Endothelial cell of umbilical vein (primary cell): ENCODE results near the gene PDE7B. TPM values are rescaled to one million over a fixed set of nuclear protein-coding genes. Genes with fewer than 3 reads are reported as not detected.

Source experiments
- BruUV-seq: library from RNA; stranded (reverse); fragments of 400-500 nt; replicated peaks from 2 replicates; lab custom pipeline; 2021; lab: Mats Ljungman, UMichigan
- CTCF ChIA-PET: fragments of 300-600, 350-600 bp; sonication (Branson Sonifier 250); formaldehyde crosslinking; loops from one replicate; lab custom pipeline; 2021; ENCODE audit warnings: antibody characterized with exemption, inconsistent platforms; lab: Charles Lee
- POLR2A ChIA-PET: fragments of 300-600, 350-600 bp; sonication (Branson Sonifier 250); formaldehyde crosslinking; loops from one replicate; lab custom pipeline; 2021; ENCODE audit warnings: antibody characterized with exemption, inconsistent platforms; lab: Charles Lee
- DNase-seq: peaks from one replicate; pipeline ENCODE4 v3.0.0-alpha.2; 2011; ENCODE audit warnings: low read depth, low spot score
- FAIRE-seq: peaks from 2 replicates; lab custom pipeline; 2011; peaks lifted over from hg19 to GRCh38; lab: Jason Lieb, UNC
- H2AFZ ChIP-seq: 2 replicates; pipeline ENCODE4 v1.6.0; 2012; ENCODE audit warnings: low read depth, low read length, control low read depth, inconsistent platforms
- H3K27ac ChIP-seq: 2 replicates; pipeline ENCODE4 v1.5.1; 2011; ENCODE audit warnings: low read depth, mild to moderate bottlenecking, control low read depth, low read length, moderate library complexity; ENCODE audit not compliant: insufficient read depth
- H3K27me3 ChIP-seq, 2 experiments: 2 replicates each; pipeline versions ENCODE4 v1.6.0 to v1.6.1; 2011; ENCODE audit warnings: low read length in 2 of 2, mixed read lengths in 1 of 2; ENCODE audit not compliant: control insufficient read depth in 2 of 2, insufficient read depth in 2 of 2
- H3K36me3 ChIP-seq, 2 experiments: 2 replicates in 1 of 2; 3 replicates in 1 of 2; pipeline ENCODE4 v1.5.1; 2011; ENCODE audit warnings: low read length in 2 of 2, mild to moderate bottlenecking in 1 of 2, moderate library complexity in 1 of 2; ENCODE audit not compliant: control insufficient read depth in 2 of 2, insufficient read depth in 2 of 2; ENCODE audit errors: extremely low read depth in 1 of 2
- H3K4me1 ChIP-seq: 3 replicates; pipeline ENCODE4 v1.5.1; 2011; ENCODE audit warnings: mild to moderate bottlenecking, low read length; ENCODE audit not compliant: control insufficient read depth, insufficient read depth; ENCODE audit errors: extremely low read depth
- H3K4me2 ChIP-seq: 2 replicates; pipeline ENCODE4 v1.6.1; 2011; ENCODE audit warnings: low read length, control low read depth, mixed read lengths; ENCODE audit not compliant: insufficient read depth
- H3K4me3 ChIP-seq, 3 experiments: fragments of 200-600 bp in 1 of 3; sonication (generic), shearing (Covaris generic) in 1 of 3; replicated peaks in 1 of 3; 2 replicates each; pipeline ENCODE4 v1.5.1; 2011 to 2016; ENCODE audit warnings: control low read depth in 3 of 3, low read length in 3 of 3, mild to moderate bottlenecking in 2 of 3, inconsistent platforms in 1 of 3, low read depth in 1 of 3, moderate library complexity in 1 of 3; ENCODE audit not compliant: insufficient read depth in 1 of 3
- H3K79me2 ChIP-seq: 2 replicates; pipeline ENCODE4 v1.6.0; 2012; ENCODE audit warnings: low read length, inconsistent platforms; ENCODE audit not compliant: control insufficient read depth, insufficient read depth
- H3K9ac ChIP-seq: replicated peaks from 2 replicates; pipeline ENCODE3; 2011; ENCODE audit warnings: low read length, control low read depth; ENCODE audit not compliant: insufficient read depth; ENCODE audit errors: extremely low read depth
- H3K9me1 ChIP-seq: replicated peaks from 3 replicates; pipeline ENCODE4 v1.6.0; 2011; ENCODE audit warnings: mild to moderate bottlenecking, low read length; ENCODE audit not compliant: control insufficient read depth, insufficient read depth; ENCODE audit errors: extremely low read depth
- H3K9me3 ChIP-seq: replicated peaks from 2 replicates; pipeline ENCODE4 v1.5.1; 2012; ENCODE audit warnings: low read length, inconsistent platforms; ENCODE audit not compliant: control insufficient read depth, insufficient read depth
- H4K20me1 ChIP-seq: replicated peaks from 2 replicates; pipeline ENCODE3; 2011; ENCODE audit warnings: mild to moderate bottlenecking, low read length; ENCODE audit not compliant: control insufficient read depth, insufficient read depth; ENCODE audit errors: extremely low read depth
- CTCF ChIP-seq, 2 donors: IDR thresholded peaks; 1 replicate in 1 of 2; 2 replicates in 1 of 2; pipeline ENCODE4 v1.5.1; 2011; ENCODE audit warnings: low read length in 2 of 2, mild to moderate bottlenecking in 2 of 2, moderate library complexity in 2 of 2, control low read depth in 1 of 2, inconsistent platforms in 1 of 2, low read depth in 1 of 2; ENCODE audit not compliant: insufficient read depth in 1 of 2; ENCODE audit errors: extremely low read depth in 1 of 2
- EZH2 ChIP-seq: IDR thresholded peaks from 2 replicates; pipeline ENCODE4 v1.6.1; 2012; ENCODE audit warnings: borderline replicate concordance, low read depth, mild to moderate bottlenecking, moderate library complexity, low read length, inconsistent platforms; ENCODE audit not compliant: severe bottlenecking
- FOS ChIP-seq: IDR thresholded peaks from 2 replicates; pipeline ENCODE4 v1.6.1; 2011; ENCODE audit warnings: mild to moderate bottlenecking, low read length, moderate library complexity, borderline replicate concordance; ENCODE audit not compliant: insufficient read depth
- GATA2 ChIP-seq: IDR thresholded peaks from 2 replicates; pipeline ENCODE4 v1.7.0; 2011; ENCODE audit warnings: low read depth, mild to moderate bottlenecking, moderate library complexity, mixed read lengths, low read length; ENCODE audit not compliant: insufficient read length, insufficient read depth
- JUN ChIP-seq: IDR thresholded peaks from 2 replicates; pipeline ENCODE4 v1.6.1; 2011; ENCODE audit warnings: borderline replicate concordance, low read depth; ENCODE audit not compliant: insufficient read length, insufficient read depth
- MAX ChIP-seq: IDR thresholded peaks from 2 replicates; pipeline ENCODE4 v1.6.1; 2011; ENCODE audit not compliant: insufficient read depth, insufficient read length
- MYC ChIP-seq: IDR thresholded peaks from one replicate; pipeline ENCODE4 v1.6.1; 2011; ENCODE audit warnings: mild to moderate bottlenecking, low read depth, low read length
- POLR2A ChIP-seq: IDR thresholded peaks from 2 replicates; pipeline ENCODE4 v1.6.1; 2012; ENCODE audit warnings: low read depth, mild to moderate bottlenecking, control low read depth, low read length
- POLR2AphosphoS5 ChIP-seq: IDR thresholded peaks from 2 replicates; pipeline ENCODE4 v1.6.1; 2012; ENCODE audit warnings: low read depth, mild to moderate bottlenecking, control low read depth, low read length, moderate library complexity; ENCODE audit not compliant: insufficient read depth
- dilution Hi-C: fragments of 300-500 bp; cut with MboI; formaldehyde crosslinking; loops from one replicate; pipeline ENCODE4 v1.15.0; 2019; ENCODE audit warnings: low sequenced_read_pairs; ENCODE audit not compliant: extremely low pct_ligation_motif_present
- intact Hi-C: fragments of 100-400 bp; cut with micrococcal nuclease; formaldehyde crosslinking; loops from one replicate; pipeline ENCODE4 v1.10.0; 2022
- polyA plus RNA-seq, 4 experiments: library from polyadenylated mRNA; depleted of rRNA in 3 of 4; stranded (reverse) in 3 of 4; unstranded in 1 of 4; fragments of >200 nt; gene quantifications; 2 replicates each; pipeline versions ENCODE4 v1.2.1 to v1.2.3, GENCODE V29; 2011 to 2012; ENCODE audit warnings: missing spikeins in 1 of 4
- total RNA-seq: library from RNA; stranded (reverse); gene quantifications from 2 replicates; pipeline ENCODE4 v1.2.3, GENCODE V29; 2021

Gene PDE7B
- total and polyA plus RNA-seq, 2 donors (not counting 3 experiments of a cell fraction or from before 2014, with no cell fraction given) = 20.6 to 25.1 TPM

GRCh38 chr6:136174510-136174909 lies 323.0 kb downstream of the PDE7B start:
- no peak overlapping the region for H3K4me2 ChIP-seq
- no peak for DNase-seq
- H2AFZ ChIP-seq = no peak overlapping the region
- ChIA-PET CTCF (interaction anchor here (0.7 to 1.2 kb wide), 4 partner anchors 72 to 498 kb away, joined by 3 to 5 read pairs (median 3); no protein-coding TSS in a partner anchor), POLR2A (no interaction called here)
- peaks cover 9 to 10% of the 10 kb centered on the region in 2 experiments for H3K36me3 ChIP-seq
- H3K79me2 ChIP-seq = no peaks in the 10 kb centered on the region
- H3K9me3 ChIP-seq = no peaks in the 10 kb centered on the region
- intact Hi-C loops (no loop called here), dilution Hi-C loops (no loop called here)
- no peaks in the 10 kb centered on the region for H3K27me3 ChIP-seq
- H3K27ac ChIP-seq = no peak overlapping the region
- BruUV-seq = no TSS peak
- H3K4me1 ChIP-seq = peaks cover 13% of the 10 kb centered on the region
- no peaks in the 10 kb centered on the region for H4K20me1 ChIP-seq
- no peaks in the 10 kb centered on the region for H3K9me1 ChIP-seq
- no peak overlapping the region for H3K9ac ChIP-seq
- no peak for FAIRE-seq
- no peak overlapping the region for H3K4me3 ChIP-seq
- TF ChIP-seq MYC (no peak), POLR2AphosphoS5 (no peak)

- H3K4me1 ChIP-seq = peaks cover 13% of the 10 kb centered on the region
- H3K4me2 ChIP-seq = no peak overlapping the region
- dilution Hi-C loops = no loop called here
- CTCF ChIA-PET = no interaction called here
- H3K27ac ChIP-seq = no peak overlapping the region
- no peak for TF ChIP-seq JUN
- TF ChIP-seq POLR2AphosphoS5 = no peak
- no peak for TF ChIP-seq EZH2
- no peak for TF ChIP-seq MAX
- no peak for TF ChIP-seq GATA2
- no peak for TF ChIP-seq POLR2A
- no peak for TF ChIP-seq MYC
- no peak for TF ChIP-seq CTCF (IDR thresholded peaks at IDR 0.05; ENCODE audit: extremely low read depth in 1 of 2, insufficient read depth in 1 of 2, low read depth in 1 of 2, low read length in 2 of 2)
- no peak for TF ChIP-seq FOS
- POLR2A ChIA-PET = no interaction called here
- no peak overlapping the region for H2AFZ ChIP-seq
- no peak overlapping the region for H3K9ac ChIP-seq
- no peak overlapping the region for H3K4me3 ChIP-seq
- BruUV-seq = no TSS peak
- peaks cover 14 to 19% of the 10 kb centered on the region in 2 experiments for H3K36me3 ChIP-seq
- H3K9me3 ChIP-seq = no peaks in the 10 kb centered on the region
- no peaks in the 10 kb centered on the region for H3K27me3 ChIP-seq
- H3K79me2 ChIP-seq = no peaks in the 10 kb centered on the region
- H3K9me1 ChIP-seq = no peaks in the 10 kb centered on the region
- no peak for DNase-seq
- no peaks in the 10 kb centered on the region for H4K20me1 ChIP-seq
- intact Hi-C loops = no loop called here
- FAIRE-seq = no peak
These were observed 324.4 kb downstream of the PDE7B start for GRCh38 chr6:136175873-136176272.
